ENCODE data around the gene TDO2.

- TF ChIP-seq CTCF (conservative IDR thresholded peaks at IDR 0.05; ENCODE audit: low read depth, low read length) (no peak), MAFK (IDR thresholded peaks at IDR 0.05; ENCODE audit: low read depth, low read length) (no peak), POLR2A (IDR thresholded peaks at IDR 0.05; ENCODE audit: low read depth, low read length) (no peak), BHLHE40 (IDR thresholded peaks at IDR 0.05; ENCODE audit: low read depth, low read length) (no peak), CEBPB (IDR thresholded peaks at IDR 0.05; ENCODE audit: low read depth, low read length) (no peak), RCOR1 (IDR thresholded peaks at IDR 0.05; ENCODE audit: insufficient replicate concordance, low read length) (no peak), RFX5 (IDR thresholded peaks at IDR 0.05; ENCODE audit: low read depth, low read length) (no peak), CHD1 (IDR thresholded peaks at IDR 0.05; ENCODE audit: low read depth, low read length) (no peak), RAD21 (IDR thresholded peaks at IDR 0.05; ENCODE audit: low read length) (no peak), MAZ (IDR thresholded peaks at IDR 0.05; ENCODE audit: borderline replicate concordance, low read depth, low read length) (no peak), FOS (IDR thresholded peaks at IDR 0.05; ENCODE audit: low read depth, low read length) (no peak), ELK1 (IDR thresholded peaks at IDR 0.05; ENCODE audit: borderline replicate concordance, low read depth, low read length) (no peak), USF2 (IDR thresholded peaks at IDR 0.05; ENCODE audit: low read depth, low read length) (no peak), SMC3 (IDR thresholded peaks at IDR 0.05; ENCODE audit: low read depth, low read length) (no peak)
These were observed 28.1 kb downstream of the TDO2 start for GRCh38 chr4:155931634-155932033.

All from IMR-90 (cell line).